Loucy (cell line): ENCODE results near the gene RNF215.

Experiments used
- CTCF ChIP-seq: fragments of 200-600 bp; sonication (generic); conservative IDR thresholded peaks from 2 replicates; pipeline ENCODE4 v1.5.1; 2014; ENCODE audit warnings: mild to moderate bottlenecking, antibody characterized with exemption, low read length
- EZH2phosphoT487 ChIP-seq: fragments of 200-600 bp; IDR thresholded peaks from 2 replicates; pipeline ENCODE4 v1.6.1; 2018; ENCODE audit warnings: antibody characterized with exemption, mild to moderate bottlenecking, moderate library complexity, borderline replicate concordance

- TF ChIP-seq EZH2phosphoT487: no peak
- TF ChIP-seq CTCF: no peak
Observed at GRCh38 chr22:30375312-30375849, 11.8 kb downstream of the RNF215 start.
